Immature natural killer cell (primary cell): ENCODE results near the gene NDUFB7. TPM values are rescaled to one million over a fixed set of nuclear protein-coding genes. Genes with fewer than 3 reads are reported as not detected.
"Not testable (repeated sequence)": the region's sequence is repeated elsewhere in the genome, so short reads cannot be mapped to it uniquely, and the experiment has no call there.

Experiments
- DNase-seq, 3 donors: peaks; one replicate each; pipeline ENCODE4 v3.0.0; 2022; ENCODE audit warnings: mixed read lengths in 1 of 3
- H3K27ac Mint-ChIP-seq, 6 donors: one replicate each; pipeline ENCODE4 v1.8.0; 2020; ENCODE audit warnings: mixed read lengths in 6 of 6, mild to moderate bottlenecking in 5 of 6, inconsistent platforms in 4 of 6, moderate library complexity in 3 of 6
- H3K27me3 Mint-ChIP-seq, 3 donors: one replicate each; pipeline ENCODE4 v1.8.0; 2020 to 2021; ENCODE audit warnings: low read depth in 3 of 3, mild to moderate bottlenecking in 3 of 3, mixed read lengths in 3 of 3, moderate library complexity in 3 of 3, inconsistent platforms in 1 of 3
- H3K36me3 Mint-ChIP-seq, 3 donors: one replicate each; pipeline ENCODE4 v1.8.0; 2020; ENCODE audit warnings: mixed read lengths in 3 of 3, inconsistent platforms in 2 of 3, mild to moderate bottlenecking in 2 of 3
- H3K4me1 Mint-ChIP-seq, 2 donors: one replicate each; pipeline ENCODE4 v1.8.0; 2020; ENCODE audit warnings: inconsistent platforms in 2 of 2, mild to moderate bottlenecking in 2 of 2, mixed read lengths in 2 of 2, moderate library complexity in 1 of 2
- H3K4me3 Mint-ChIP-seq, 5 donors: one replicate each; pipeline ENCODE4 v1.8.0; 2020; ENCODE audit warnings: mild to moderate bottlenecking in 5 of 5, mixed read lengths in 5 of 5, inconsistent platforms in 3 of 5, moderate library complexity in 3 of 5
- H3K9me3 Mint-ChIP-seq, 6 donors: one replicate each; pipeline ENCODE4 v1.8.0; 2020; ENCODE audit warnings: mild to moderate bottlenecking in 6 of 6, mixed read lengths in 6 of 6, inconsistent platforms in 4 of 6, moderate library complexity in 3 of 6
- polyA plus RNA-seq, 3 donors: library from polyadenylated mRNA; unstranded; fragments of 300-500 nt; fragmentation: Illumina TruSeq; gene quantifications; one replicate each; pipeline ENCODE4 v1.2.3, GENCODE V29; 2021

NDUFB7 gene
- polyA plus RNA-seq, 3 donors from 2014 or later: 400 to 782 (median 502) TPM

DNA sequence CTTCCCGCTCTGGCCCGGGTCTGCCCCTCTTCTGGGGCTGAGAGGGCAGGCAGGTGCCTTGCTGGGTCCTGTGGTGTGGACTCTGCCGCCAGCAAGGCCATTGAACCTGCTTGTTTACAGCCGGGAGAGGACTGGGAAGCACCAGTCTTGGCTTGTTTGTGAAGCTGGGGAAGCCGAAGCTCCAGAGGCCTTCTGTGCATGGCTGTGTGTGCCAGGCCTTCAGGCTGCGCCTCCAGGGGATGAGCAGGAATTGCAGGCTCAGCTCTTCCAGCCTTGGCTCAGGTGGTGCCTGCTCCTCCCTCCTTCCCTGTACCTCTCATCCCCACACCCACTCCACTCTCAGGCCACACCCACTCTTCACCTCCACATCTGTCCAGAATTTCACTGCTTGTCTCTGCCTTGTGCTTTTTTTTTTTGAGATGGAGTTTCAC lies 17.5 kb downstream of the NDUFB7 start:
- peaks cover 4 to 11% (median 5%) of the 10 kb centered on the region in 3 donors for H3K36me3 Mint-ChIP-seq
- no peak for DNase-seq
- peaks cover 0 to 11% (median 8%) of the 10 kb centered on the region in 3 donors for H3K27me3 Mint-ChIP-seq
- H3K27ac Mint-ChIP-seq: peak overlapping the region in 5 of 6 donors; percentile 31 to 91 (median 62)
- no peaks in the 10 kb centered on the region for H3K9me3 Mint-ChIP-seq
- peaks cover 59 to 60% of the 10 kb centered on the region in 2 donors for H3K4me1 Mint-ChIP-seq
- H3K4me3 Mint-ChIP-seq: no peak overlapping the region

DNA sequence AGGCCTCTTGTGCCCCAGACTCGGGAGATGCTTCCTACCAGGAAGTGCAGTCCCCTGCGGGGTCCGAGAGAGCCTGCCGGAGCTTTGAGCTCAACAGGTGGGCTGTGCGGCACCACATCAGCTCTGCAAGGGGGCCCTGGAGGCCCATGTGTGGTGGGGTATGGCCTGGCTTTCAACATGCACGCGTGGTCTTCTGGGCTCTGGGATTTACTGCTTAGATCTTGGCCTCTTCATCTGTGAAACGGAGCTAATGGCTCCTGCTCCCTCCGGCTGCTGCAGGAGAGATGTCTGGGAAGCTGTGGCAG lies 18.0 kb downstream of the NDUFB7 start:
- Mint-ChIP-seq H3K27ac (peak overlapping the region in 5 of 6 donors; percentile 64 to 91 (median 84)), H3K9me3 (no peaks in the 10 kb centered on the region), H3K4me3 (peak overlapping the region in 1 of 5 donors; percentile 14), H3K27me3 (peaks cover 0 to 11% (median 8%) of the 10 kb centered on the region in 3 donors), H3K36me3 (peaks cover 4 to 11% (median 5%) of the 10 kb centered on the region in 3 donors), H3K4me1 (peaks cover 55 to 57% of the 10 kb centered on the region in 2 donors)
- no peak for DNase-seq

DNA sequence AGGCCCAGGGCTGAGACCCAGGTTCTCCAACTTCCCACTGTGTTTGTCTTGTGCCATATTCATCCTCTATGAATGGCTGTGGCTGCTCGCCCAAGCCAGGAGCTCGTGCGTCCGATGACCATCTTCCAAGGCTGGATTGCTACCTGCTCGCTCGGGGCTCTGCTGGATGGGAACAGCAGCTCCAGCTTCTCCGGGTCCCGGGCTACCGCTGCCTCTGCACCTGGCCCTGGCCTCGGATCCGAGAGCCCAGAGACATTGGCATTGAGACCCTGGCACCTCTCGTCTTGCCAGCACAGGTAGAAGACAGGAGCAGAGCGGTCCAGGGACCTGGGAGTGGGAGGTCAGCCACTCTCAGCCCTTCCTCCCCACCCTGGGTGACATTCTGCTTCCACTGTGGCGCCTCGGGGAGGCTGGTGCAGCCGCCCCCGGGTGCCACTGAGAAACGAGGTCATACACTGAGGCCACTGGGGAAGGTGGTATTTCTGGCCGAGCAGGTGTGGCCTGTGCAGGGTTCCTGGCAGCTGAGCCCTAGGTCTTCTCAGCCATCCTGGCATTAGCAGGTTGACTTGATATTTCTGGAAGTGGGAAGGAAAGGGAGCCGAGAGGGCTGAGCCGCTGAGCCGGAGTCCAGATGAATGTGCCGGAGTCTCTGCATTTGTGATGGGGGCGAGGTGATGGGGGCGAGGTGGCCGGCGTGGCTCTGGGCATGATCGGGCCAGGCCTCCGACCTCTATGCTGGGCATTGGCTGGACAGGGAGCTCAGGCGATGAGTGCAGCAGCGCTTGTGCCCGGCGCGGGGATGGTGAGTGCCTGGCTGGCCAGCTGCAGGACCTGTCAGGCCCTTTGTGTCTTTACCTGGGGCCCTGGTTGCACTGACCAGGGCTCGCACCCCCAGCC lies 18.6 kb downstream of the NDUFB7 start:
- peak overlapping the region in 5 of 6 donors; percentile 22 to 91 (median 79) for H3K27ac Mint-ChIP-seq

DNA sequence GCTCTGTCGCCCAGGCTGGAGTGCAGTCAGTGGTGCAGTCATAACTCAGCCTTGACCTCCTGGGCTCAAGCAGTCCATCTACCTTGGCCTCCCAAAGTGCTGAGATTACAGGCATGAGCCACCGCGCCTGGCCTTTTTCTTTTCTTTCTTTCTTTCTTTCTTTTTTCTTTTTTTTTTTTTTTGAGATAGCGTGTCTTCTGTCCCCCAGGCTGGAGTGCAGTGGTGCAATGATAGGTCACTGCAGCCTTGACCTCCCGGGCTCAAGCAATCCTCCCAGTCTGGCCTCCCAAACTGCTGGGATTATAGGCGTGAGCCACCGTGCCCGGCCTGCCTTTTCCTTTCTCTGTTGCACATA lies 19.9 kb downstream of the NDUFB7 start:
- H3K27me3 Mint-ChIP-seq: peaks cover 0 to 11% (median 8%) of the 10 kb centered on the region in 3 donors
- not testable (repeated sequence) for DNase-seq, H3K9me3 Mint-ChIP-seq
- peaks cover 45 to 49% of the 10 kb centered on the region in 2 donors for H3K4me1 Mint-ChIP-seq
- peaks cover 4 to 11% (median 5%) of the 10 kb centered on the region in 3 donors for H3K36me3 Mint-ChIP-seq
- peak overlapping the region in 4 of 5 donors; percentile 14 to 68 (median 66) for H3K4me3 Mint-ChIP-seq
- H3K27ac Mint-ChIP-seq: peak overlapping the region; percentile 82 to 94 (median 90)

More for the DNA sequence above, 18.6 kb downstream of the NDUFB7 start:
- H3K9me3 Mint-ChIP-seq: no peaks in the 10 kb centered on the region
- H3K27me3 Mint-ChIP-seq: peaks cover 0 to 11% (median 8%) of the 10 kb centered on the region in 3 donors
- H3K4me3 Mint-ChIP-seq: no peak overlapping the region
- no peak for DNase-seq
- H3K4me1 Mint-ChIP-seq: peaks cover 50 to 53% of the 10 kb centered on the region in 2 donors
- H3K36me3 Mint-ChIP-seq: peaks cover 4 to 11% (median 5%) of the 10 kb centered on the region in 3 donors

DNA sequence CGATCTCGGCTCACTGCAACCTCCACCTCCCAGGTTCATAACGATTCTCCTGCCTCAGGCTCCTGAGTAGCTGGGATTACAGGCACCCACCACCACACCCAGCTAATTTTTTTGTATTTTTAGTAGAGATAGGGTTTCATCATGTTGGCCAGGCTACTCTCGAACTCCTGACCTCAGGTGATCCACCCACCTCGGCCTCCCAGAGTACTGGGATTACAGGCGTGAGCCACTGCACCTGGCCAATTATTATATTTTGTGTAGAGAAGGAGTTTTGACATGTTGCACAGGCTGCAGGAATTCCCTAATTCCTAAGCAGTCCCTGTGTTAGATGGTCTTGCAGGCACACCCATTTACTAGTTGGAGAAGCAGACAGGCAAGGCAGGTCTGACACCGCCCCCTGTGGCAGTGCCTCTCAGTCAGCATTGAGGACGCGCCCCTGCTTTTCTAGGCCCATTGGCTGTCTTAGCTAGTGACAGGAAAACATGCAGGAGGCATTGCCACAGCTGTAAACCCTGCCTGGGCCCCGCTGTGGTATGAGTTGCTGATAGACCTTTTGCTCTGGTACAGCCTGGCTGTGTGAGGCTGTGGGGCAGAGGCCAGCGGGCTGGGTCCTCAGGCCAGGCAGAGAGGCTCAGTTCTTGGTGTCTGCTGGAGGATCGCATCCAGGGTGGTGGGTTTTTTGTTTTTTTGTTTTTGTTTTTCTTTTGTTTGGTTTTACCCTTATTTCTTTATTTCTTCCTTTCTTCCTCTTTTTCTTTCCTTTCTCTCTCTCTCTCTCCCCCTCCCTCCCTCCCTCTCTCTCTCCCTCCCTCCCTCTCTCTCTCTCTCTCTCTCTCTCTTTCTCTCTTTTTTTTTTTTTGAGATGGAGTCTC lies 20.5 kb downstream of the NDUFB7 start:
- peak overlapping the region; percentile 33 to 68 (median 64) for H3K4me3 Mint-ChIP-seq
- DNase-seq: peak; percentile 72 to 83 (median 74)
- not testable (repeated sequence) for H3K9me3 Mint-ChIP-seq, H3K36me3 Mint-ChIP-seq
- peaks cover 0 to 11% (median 6%) of the 10 kb centered on the region in 3 donors for H3K27me3 Mint-ChIP-seq
- H3K4me1 Mint-ChIP-seq: peaks cover 39 to 45% of the 10 kb centered on the region in 2 donors
- H3K27ac Mint-ChIP-seq: peak overlapping the region; percentile 82 to 94 (median 90)

DNA sequence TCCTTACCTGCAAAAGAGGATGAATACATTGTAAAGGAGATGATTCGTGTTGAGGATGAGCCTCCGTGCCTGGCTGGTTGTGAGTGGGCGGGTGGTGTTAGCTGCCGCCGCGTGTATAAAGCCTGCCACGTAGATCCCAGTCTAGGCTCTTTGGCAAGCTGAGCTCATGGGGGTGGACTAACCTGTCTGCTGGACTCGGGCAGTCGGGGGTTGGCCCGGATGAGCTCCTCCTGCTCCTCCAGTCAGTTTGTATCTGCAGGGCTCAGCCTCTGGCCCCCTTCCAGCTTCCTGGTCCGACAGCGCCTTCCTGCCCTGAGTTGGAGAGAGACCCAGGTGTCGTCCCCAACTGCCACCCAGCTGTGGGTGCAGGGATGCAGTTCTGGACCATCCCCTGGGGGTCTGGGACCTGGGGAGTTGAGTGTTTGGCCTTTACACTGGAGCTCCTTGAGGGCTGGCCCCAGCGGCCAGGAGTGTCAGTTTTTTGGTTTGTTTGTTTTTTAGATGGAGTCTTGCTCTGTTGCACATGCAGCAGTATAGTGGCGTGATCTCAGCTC lies 21.6 kb downstream of the NDUFB7 start:
- H3K27me3 Mint-ChIP-seq: peaks cover 0 to 5% (median 4%) of the 10 kb centered on the region in 3 donors
- no peaks in the 10 kb centered on the region for H3K9me3 Mint-ChIP-seq
- no peak for DNase-seq
- H3K36me3 Mint-ChIP-seq: peaks cover 3 to 5% (median 4%) of the 10 kb centered on the region in 3 donors
- H3K4me1 Mint-ChIP-seq: peaks cover 30 to 38% of the 10 kb centered on the region in 2 donors
- no peak overlapping the region for H3K4me3 Mint-ChIP-seq
- peak overlapping the region in 4 of 6 donors; percentile 24 to 94 (median 86) for H3K27ac Mint-ChIP-seq

DNA sequence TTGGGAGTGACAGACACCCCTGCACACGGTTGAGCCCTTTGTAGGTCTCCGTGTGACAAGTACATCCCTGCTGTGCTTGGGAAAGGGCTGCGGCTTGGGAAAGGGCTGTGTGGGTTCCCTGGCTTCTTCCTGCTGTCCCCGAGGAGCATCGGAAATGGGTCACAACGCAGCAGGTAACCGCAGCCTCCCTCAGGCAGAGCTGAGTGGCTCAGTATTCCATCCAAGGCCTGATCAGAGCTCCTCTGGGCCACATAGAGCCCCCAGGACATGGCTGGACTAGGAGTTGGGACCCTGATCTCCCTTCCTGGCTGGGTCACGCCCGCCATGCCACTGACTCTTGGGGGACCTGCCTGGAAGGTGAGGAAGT lies 26.2 kb downstream of the NDUFB7 start:
- Mint-ChIP-seq H3K9me3 (no peaks in the 10 kb centered on the region), H3K27ac (no peak overlapping the region), H3K4me1 (peaks cover 6 to 18% of the 10 kb centered on the region in 2 donors), H3K27me3 (no peaks in the 10 kb centered on the region), H3K4me3 (no peak overlapping the region), H3K36me3 (peaks cover 3 to 5% (median 4%) of the 10 kb centered on the region in 3 donors)
- no peak for DNase-seq

DNA sequence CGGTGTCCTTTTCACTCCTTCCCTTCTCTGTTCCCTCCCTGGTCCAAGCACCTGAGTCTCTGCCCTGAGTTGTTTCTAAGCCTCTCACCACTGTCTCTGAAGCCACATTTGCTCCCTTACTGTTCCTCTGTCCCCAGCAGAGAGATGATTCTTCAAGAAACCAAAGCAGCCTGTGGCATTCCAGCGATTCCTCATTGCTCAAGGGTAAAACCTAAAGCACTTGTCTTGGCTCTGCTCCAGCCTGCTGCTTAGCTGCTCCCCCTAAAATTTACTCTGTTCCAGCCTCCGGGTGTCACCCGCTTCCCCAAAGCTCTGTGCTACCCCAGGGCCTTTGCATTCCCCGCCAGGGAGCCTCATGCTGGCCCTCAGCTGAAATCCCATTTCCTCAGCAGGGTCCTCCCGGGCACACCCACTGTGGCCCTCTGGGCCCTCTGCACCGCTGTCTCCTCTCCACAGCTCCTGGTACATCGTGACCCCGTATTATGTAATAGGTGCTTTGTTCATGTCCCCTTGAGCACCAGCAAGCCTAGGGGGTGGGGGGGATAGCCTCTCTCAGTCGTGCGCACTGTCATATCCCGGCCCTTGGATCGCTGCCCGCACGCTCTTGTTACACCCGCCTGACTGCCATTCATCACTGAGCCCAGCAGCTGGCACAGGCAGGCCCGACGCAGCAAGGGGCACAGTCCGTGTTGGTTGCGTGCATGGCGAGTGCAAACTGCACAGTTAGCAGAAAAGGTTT lies 26.7 kb downstream of the NDUFB7 start:
- Mint-ChIP-seq H3K4me3 (no peak overlapping the region), H3K27ac (peak overlapping the region in 2 of 6 donors; percentile 8 to 68), H3K36me3 (peaks cover 3 to 5% (median 4%) of the 10 kb centered on the region in 3 donors), H3K27me3 (no peaks in the 10 kb centered on the region), H3K9me3 (no peaks in the 10 kb centered on the region), H3K4me1 (peaks cover 4 to 12% of the 10 kb centered on the region in 2 donors)
- no peak for DNase-seq

DNA sequence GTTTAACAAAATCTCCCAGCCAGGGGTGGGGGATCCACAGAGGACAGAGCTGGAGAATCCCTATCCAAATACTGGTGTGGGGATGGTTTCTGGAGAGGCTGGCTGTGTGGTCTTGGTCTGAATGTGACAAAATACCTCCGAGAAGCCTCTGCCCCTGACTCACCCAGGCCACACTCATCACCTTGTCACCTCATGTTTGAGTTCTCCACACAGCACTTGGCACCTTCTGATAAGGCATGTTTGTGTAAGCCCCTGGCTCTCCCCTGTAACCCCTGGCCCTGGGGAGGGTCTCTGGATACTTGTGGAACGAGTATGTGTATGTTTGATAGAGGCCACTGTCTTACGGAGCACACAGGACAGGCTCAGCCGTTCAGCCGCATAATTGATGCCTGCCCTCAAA lies 27.8 kb downstream of the NDUFB7 start:
- Mint-ChIP-seq H3K36me3 (no peaks in the 10 kb centered on the region), H3K4me3 (no peak overlapping the region), H3K9me3 (no peaks in the 10 kb centered on the region), H3K27me3 (no peaks in the 10 kb centered on the region), H3K4me1 (peaks cover 6 to 16% of the 10 kb centered on the region in 2 donors), H3K27ac (no peak overlapping the region)
- DNase-seq: no peak

DNA sequence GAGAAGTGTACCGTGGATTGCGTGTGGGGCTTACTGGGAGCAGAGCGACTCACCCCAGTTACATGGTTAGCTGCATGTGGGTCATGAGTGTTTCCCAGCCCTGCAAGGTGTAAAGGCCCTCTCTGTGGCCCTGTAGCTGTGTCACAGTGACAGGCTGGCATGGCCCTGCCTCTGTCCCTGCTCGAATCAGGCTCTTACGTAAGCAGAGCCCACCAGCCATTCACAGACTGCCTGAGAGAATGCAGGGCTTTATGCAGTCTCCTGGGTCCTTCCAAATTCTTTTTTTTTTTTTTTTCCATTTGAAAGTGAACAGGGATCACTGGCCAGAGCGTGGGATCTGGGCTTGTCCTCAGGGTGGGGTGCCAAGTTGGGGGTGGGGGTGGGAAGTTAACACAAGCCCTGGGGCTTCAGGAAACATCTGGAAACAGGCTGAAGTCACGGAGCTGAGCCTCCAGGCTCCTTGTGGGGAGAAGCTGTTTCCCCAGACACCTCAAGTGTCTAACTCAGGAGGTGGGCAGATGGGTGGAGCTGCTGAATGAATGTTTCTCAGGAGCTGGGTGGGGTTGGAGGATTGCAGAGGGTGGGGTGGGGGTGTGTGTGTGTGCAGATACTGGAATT lies 29.0 kb downstream of the NDUFB7 start:
- H3K4me1 Mint-ChIP-seq: peaks cover 6 to 16% of the 10 kb centered on the region in 2 donors
- no peak overlapping the region for H3K27ac Mint-ChIP-seq
- H3K36me3 Mint-ChIP-seq: no peaks in the 10 kb centered on the region
- no peak for DNase-seq
- H3K9me3 Mint-ChIP-seq: no peaks in the 10 kb centered on the region
- no peak overlapping the region for H3K4me3 Mint-ChIP-seq
- no peaks in the 10 kb centered on the region for H3K27me3 Mint-ChIP-seq

DNA sequence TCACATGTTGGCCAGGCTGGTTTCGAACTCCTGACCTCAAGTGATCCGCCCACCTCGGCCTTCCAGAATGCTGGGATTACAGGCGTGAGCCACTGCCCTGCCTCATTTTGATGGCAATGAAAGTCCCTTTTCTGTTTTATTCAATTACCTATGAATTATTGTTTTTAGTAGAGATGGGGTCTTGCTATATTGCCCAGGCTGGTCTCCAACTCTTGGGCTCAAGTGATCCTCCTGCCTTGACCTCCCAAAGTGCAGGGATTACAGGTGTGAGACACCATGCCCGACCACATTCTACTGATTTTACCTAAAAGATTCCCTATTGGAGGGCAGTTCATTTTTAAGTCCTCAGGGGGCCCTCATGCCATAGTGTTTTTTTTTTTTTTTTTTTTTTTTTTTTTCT lies 29.9 kb downstream of the NDUFB7 start:
- H3K4me3 Mint-ChIP-seq, H3K27me3 Mint-ChIP-seq, H3K27ac Mint-ChIP-seq, H3K36me3 Mint-ChIP-seq, H3K9me3 Mint-ChIP-seq, DNase-seq: not testable (repeated sequence)
- H3K4me1 Mint-ChIP-seq: peaks cover 11 to 16% of the 10 kb centered on the region in 2 donors

DNA sequence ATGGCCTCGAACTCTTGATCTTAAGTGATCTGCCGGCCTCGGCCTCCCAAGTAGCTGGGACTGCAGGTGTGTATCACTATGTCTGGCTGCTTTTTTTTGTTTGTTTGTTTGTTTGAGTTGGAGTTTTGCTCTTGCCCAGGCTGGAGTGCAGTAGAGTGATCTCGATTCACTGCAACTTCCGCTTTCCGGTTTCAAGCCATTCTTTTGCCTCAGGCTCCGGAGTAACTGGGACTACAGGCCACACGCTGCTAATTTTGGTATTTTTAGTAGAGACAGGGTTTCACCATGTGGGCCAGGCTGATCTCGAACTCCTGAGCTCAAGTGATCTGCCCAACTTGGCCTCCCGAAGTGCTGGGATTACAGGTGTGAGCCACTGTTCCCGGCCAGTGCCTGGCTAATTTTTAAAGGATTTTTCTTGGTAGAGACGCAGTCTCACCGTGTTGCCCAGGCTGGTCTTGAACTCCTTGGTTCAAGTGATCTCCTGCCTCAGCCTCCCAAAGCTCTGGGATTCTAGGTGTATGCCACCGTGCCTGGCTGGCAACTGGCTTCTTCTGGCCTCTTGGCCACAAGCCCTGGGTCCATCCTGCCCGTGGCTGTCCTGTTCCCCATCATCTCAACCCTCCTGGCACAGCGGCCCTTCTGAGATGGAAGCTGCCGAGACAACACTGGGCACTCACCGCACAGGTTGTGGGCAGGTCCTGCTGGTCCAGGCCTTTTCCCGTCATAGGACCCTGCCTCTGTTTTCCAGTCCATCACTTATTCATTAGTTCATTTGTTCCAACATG lies 30.9 kb downstream of the NDUFB7 start:
- Mint-ChIP-seq H3K4me3 (no peak overlapping the region), H3K27me3 (no peaks in the 10 kb centered on the region), H3K9me3 (no peaks in the 10 kb centered on the region), H3K36me3 (no peaks in the 10 kb centered on the region), H3K27ac (peak overlapping the region in 3 of 6 donors; percentile 31 to 60 (median 48)), H3K4me1 (peaks cover 11 to 16% of the 10 kb centered on the region in 2 donors)
- DNase-seq: no peak
